Activated gamma-delta T cell treated with anti-CD3 and anti-CD28 coated beads, Interleukin-2, amount 50 U/mL, for 16 hours (primary cell): ENCODE results near the gene LRRC18.

Experiments
- DNase-seq: peaks from one replicate; pipeline ENCODE4 v3.0.0-alpha.2; 2020; ENCODE audit warnings: low read depth

The LRRC18 gene

DNA sequence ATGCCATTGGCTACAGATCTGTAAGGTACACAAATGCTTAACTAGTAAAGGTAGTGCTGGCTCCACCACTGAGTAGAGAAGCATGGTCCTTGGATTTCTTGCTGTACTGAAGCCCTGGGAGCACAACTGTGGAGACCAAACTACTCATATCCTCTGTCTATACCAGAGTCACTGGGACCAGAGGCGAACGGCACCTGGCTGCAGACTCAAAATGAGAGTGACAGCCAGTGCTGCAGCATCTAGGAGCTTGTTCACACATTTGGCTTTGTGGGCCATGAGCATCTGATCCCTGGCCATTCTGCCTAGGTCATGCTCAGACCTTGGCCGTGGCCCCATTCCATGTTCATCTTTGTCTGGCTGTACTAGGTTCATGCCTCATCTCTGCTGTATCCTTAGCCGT lies 31.9 kb downstream of the LRRC18 start:
- no peak for DNase-seq

DNA sequence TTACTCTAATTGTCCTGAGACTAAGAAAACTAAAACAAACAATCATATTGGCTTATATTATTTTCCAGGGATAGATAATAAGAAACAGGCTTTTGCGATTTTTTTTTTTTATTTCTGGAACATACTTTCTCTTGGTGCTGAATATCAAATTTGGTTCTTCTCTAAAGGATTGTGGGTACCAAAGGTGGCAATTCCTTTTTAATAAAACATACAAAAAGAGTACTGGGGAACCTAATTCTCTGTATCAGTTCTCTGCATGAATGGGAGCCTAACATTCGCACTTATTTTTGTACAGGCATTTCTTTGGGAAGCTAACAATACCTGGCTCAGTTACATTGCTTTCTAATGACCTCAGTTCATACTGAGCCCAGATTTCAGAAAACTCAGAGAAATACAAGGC lies 32.8 kb downstream of the LRRC18 start:
- no peak for DNase-seq

DNA sequence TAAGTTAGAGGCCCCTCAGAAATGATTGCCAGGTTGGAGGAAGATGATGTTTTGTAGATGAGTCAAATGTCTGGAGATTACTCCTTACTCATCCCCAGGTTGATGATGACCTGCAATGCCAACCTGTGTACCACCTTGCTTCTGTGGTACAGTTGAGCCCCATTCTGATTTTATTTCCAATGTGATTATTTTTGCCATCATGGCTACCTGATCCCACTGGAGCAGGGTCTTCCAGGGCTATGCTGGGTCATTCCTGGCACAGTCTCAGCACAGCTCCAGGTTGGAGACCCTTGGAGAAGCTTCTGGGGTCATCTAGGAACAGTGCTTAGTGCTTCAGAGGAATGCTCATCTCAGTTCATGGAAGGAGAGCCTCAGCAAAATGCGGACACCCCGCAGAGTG lies 34.3 kb downstream of the LRRC18 start:
- no peak for DNase-seq

DNA sequence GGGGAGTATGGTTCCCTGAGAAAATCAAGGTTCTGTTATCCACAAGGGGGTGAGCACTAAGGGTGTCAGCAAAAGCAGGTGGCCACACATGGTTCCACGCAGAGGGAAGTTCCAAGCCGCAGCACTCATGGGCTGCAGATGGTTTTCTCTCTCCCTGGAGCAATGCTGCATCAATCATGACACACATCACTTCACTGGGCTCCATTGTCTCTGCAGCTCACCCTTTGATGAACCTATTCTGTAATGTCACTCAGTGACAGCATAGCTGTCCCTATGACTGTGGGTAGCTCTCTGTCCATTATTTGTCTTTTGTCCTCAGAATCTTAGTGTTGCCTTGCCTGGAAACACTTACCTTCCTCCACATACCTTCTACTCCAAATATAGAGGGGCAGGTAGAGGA lies 34.8 kb downstream of the LRRC18 start:
- no peak for DNase-seq

DNA sequence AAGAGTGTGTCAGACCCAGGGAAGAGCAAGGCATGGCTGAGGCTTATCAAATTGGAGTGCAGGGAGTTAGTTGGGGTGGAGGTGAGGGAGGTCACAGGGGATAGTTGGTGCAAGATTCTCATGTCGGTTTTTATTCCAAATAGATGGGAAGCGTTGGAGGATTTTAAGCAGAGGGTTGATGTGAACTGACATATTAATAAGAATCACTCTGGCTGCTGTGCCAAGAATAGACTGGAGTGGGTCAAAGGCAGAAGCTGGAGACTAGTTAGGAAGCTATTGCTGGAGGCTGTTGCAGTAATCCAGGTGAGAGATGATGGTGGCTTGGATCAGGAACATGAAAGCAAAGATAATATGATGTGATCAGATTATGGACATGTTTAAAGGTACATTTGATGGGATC lies 36.5 kb downstream of the LRRC18 start:
- DNase-seq: no peak

DNA sequence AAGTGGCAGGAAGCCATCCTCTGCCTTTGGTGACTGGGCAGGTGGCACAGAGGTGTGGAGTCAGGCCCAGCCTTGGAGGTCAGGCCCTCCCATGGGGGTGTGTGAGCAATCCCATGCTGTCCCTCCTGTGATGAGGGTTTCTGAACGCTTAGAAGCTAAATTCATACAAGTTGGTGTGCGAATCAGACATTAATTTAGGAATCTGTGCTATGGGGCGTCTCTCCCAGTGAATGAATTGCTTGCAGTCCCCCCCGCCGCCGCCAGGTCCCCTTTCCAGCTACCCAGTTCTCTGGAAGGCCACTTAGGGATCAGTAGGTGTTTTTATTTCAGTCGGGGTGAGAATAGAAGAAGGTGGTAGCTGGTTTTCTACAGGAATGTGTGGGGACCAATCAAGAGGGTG lies 37.5 kb downstream of the LRRC18 start:
- DNase-seq: no peak

DNA sequence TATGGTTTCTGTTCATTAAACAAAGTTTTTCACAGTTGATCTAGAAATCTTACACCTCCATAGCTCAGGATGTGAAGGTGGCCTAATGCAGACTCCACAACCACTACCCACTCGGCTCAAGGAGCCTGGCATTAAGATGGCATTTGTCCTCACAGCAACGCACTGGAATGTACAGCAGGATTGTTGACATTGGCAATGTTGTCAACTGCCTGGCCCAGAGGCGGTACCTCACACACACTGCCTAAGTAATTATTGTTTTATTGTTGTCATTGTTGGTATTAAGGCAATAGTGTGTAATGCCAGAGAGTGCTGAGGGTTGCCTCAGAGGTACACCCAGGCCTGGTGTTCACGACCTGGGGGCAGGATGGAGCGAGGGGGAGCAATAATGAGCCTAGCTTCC lies 38.3 kb downstream of the LRRC18 start:
- DNase-seq: no peak

DNA sequence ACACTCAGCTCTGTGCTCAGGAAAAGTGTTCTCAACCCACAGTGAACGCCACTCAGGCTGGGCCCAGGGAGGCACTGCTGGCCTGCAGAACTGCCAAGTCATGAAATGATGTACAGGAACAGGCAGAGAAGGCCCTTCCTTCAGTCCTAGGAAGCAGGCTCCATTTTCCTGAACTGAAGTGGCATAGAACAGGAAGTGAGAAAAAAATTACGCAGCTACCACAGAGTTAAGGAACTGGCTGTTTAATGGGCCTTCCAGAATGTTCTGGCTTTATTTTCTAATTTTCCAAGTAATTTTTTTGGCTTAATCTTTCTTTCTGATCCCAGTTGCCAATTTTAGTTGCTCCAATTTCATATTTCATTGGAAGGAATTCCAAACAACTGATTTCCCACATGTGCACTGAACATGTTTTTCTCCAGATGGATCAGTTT lies 39.3 kb downstream of the LRRC18 start:
- no peak for DNase-seq

DNA sequence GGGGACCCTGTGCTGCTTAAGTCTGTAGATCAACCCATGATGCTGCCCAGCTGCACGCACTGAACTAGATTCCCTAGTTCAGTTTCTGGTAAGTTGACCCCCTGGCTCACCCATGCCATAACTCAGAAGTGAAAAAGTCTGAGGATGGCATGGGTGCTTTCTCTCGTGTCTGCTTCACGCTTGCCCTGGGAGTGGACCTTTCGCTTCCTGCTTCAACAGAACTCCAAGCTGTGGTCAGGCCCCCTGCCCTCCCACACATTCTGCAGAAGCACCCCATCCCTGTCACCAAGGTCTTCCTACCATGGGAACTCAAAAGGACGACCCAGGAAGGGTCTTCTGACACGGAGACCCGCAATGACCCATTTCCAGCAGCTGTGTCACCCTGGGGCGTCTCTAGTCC lies 39.9 kb downstream of the LRRC18 start:
- no peak for DNase-seq

DNA sequence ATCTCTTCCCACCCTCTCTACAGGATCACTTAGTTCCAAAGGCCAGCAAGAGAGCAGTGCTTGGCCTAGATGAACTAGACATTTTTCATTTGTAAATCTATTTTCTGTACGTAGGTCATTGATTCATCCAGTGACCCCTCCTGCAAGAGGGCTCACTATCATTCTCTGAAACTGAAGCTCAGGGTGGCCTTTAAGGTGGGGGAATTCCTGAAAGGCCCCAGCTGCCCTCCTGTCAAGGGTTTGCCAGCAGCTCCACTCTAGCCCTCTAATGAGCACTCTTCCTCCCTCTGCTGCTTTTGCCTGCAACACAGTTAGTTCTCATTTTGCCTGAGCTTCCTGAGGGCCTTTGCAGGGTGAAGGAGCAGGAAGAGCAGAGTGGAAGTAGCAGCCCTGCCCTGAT lies 41.2 kb downstream of the LRRC18 start:
- DNase-seq: no peak

DNA sequence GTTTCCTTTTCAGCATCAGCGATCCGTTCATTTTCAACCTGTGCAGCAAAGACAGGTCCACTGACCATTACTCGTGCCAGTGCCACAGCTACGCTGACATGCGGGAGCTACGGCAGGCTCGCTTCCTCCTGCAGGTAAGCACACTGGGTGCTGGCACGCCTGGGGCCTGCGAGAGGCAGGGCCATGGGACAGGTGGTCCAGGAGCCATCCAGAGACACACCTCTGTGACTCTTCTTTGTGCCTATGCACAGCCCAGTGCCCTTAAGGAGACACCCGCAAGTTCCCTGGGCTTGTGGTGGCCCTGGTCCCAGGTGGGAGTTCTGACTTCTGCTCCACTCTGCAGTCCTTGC lies 42.2 kb downstream of the LRRC18 start:
- DNase-seq: no peak

DNA sequence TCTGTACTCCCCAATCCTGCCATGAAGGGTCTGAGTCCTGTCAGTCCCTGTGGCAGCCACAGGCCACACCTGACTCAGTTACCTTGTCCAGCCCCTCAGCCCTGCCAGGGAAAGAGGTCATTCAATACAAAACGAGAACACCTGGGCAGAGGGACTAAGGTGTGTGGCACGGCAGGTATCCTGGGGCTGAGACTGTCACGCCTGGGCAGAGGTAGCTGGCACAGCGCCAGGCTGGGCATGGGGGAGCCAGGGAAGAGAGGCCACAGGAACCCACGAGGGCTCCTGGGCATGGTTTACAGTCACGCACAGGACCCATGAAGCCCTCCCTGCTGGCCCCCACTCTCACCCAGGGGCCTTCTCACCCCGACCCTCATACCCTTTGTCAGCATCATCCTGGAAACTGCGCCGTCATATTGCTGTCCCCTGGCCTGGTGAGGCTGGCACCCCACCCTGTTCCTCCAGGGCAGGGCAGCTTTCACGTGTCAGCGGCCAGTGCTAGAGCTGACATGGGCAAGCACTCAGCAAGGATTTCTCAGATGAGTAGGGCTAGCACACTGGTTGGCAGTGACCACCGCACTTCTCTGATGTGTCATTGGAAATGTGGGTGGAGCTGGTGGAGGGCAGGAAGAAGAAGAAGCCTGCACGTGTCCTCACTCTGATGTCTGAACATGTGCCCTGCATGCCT lies 42.7 kb downstream of the LRRC18 start:
- DNase-seq: no peak

DNA sequence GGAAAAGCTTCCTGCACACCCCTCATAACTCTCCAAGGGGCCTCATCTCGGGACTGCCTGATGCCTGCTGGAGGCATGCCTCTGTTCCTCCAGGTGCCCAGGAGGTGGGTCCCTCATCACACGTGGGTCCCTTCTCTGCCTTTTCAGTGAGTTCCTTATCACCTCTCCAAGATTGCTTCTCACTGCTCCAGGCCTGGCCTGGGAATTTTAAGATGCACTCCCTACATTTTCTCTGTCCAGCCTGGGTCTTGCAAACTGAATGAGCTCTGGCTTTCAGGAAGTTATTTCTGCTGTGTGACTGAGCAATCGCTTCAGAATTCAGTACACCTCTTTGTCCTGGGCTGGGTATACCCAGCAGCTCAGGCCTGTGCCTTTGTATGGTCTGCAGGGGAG lies 43.8 kb downstream of the LRRC18 start:
- DNase-seq: no peak

DNA sequence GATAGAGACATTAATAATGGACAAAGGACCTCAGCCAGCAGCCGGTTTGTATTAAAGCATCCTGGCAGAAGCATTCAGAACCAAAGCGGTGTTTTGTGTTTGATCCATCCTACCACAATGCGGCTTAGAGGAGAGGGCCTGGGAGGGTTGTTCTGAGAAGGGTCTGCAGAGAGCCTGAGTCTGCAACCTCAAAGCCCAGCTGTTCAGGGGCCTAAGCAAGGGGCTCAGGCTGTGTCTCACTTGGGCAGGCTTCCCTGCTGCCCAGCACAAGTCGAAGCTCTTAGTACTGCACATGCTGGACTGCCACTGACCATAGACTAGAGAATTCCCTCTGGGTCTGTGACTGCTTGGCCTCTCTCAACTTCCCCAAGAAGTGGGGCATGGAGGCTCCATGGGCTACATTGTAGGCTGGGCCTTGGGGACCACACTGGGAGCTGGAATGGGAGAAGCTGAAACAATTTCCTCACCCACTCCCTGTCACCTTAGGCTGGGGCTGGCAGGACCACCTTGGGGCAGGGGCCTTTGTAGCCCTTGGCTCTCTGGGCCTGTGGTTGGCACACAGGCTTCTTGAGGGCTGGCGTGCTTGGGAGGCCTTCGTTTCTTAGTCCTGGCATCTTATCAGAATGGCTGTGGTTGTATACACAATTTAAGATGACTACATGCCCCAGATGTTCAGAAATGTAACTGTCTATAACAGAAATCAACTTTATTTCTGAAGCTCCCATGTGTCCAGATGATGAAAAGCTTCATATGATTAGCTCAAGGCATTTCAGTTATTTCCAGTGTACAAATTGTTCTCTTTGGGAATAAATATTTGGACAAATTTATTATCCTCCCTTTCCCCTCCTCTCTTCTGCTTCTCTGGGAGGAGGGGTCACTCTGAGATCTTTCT lies 44.5 kb downstream of the LRRC18 start:
- DNase-seq: no peak

DNA sequence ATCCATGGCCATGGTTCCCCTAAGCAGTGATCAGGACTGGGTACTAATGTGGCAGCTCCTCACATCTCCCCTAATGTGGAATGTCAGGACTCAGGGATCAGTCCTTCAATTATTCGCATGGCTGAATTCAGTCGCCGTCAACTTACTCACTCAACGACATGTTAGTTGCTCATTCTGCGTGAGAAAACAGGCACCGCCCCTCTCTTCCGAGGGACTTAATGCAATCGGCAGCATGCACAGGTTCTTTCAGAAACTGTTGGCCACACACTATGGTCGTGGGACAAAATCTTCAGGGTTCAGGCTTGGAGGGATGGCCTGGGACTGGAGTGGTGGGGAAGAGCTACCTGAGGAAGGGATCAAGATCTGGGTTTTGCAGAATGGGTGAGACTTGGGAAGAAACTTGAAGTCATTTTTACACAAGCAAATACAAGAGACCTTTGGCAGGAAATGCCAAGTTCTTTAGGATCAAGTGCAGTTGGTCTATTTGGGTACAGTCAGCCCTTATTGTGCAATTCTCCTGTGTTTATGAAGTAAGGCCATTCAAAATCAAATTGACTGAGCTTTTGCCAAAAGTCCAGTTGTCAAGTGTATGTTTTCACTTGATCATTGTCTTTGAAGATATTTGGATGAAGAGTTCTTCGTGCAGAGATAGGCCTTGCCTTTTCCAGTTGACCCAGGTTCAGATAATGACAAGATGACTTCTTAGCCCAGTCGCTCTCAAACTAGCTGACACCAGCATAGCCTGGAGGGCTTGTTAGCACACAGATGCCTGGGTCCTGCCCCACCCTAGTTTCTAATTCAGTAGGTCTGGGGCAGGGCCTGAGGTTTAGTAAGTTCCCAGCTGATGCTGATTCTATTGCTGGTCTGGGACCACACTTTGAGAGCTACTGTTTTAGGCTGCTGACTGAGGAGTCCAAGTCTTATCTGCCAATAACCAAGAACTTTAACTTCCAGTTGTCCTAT lies 48.5 kb downstream of the LRRC18 start:
- no peak for DNase-seq

DNA sequence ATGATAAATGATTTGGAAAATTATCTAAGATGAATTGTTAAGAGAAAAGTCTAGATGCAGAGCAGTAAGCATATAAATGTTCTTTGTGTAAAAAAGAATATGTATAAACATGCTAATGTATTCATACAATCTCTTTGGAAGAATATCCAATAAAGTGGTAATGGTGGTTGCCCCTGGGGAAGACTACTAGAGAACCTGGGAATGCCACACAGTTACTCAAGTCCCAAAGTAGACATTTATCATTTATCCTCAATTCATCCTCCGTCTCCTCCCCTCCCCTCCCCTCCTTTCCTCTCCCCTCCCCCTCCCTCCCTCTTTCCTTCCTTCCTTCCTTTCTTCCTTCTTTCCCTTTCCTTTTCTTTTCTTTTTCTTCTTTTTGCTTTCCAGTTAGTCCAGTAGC lies 51.7 kb downstream of the LRRC18 start:
- no peak for DNase-seq

DNA sequence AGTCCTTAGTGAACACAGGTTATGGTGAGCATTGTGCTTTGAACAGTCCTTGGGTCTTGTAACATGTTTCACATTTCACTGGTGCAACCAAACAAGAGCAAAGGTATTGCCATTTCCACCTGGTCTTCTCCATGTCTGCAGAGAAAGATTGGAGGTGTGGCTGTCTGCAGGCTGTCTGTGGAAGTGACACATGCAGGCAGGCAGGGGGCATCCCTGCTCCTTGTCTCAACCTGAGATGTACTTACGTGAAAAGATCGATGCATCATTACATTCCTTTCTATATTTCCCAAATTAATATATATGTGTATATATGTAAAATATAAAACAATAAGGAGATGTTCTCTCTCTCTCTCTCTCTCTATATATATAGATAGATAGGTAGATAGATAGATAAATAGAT lies 54.3 kb downstream of the LRRC18 start:
- no peak for DNase-seq

DNA sequence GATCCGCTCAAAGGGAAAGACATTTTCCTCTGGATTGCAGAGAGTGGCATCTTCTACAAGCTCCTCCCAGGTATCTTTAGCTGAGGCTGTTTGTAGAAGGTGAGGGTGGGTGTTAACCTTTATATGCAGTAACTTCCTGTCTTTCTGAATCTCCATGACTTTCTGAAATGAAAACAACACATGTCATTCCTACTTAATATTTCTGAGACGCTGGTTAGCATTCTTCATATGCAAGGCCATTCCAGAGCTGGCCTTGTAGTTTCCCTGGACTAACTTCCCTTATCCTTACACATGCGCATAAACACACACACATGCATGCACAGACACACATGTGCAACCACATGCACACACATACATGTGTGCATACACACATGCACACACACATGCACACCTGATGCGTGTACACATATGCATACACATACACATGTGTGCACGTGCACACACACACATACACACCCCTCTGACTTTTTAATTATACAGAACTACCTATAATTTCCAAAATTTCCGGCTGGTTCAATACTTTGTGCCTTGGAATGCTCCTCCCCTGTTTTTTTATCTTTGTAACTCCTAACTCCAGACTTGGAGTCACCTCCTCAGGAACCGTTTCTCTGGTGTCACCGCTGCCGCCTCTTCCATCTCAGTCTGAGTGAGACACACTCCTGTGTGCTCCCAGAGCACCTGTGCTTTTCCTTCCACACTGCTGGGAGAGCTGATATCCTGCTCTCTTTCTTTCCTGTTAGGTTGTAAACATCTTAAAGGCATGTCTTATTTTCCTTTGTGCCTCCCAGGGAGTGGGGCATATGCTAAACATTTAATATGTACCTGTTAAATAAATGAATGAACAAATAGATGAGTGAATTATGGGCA lies 55.2 kb downstream of the LRRC18 start:
- no peak for DNase-seq

DNA sequence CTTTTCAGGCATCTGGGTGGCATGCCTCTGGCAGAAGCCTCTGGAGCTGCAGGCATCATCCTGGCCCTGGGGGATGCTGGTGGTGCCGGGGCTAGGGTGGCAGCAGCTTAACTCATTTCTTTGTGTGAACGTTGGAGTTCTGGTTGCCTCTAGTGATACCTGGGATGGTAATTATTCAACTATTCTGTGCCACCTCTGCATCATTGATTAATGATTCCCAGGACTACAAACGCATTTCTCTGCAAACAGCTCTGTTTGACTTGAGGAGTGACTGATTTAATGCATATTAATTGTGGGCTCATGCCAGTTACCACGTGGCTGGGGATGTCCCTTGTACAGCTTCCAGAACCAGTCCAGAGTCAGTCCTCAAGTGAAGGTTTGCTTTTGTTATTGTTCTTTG lies 55.9 kb downstream of the LRRC18 start:
- no peak for DNase-seq

DNA sequence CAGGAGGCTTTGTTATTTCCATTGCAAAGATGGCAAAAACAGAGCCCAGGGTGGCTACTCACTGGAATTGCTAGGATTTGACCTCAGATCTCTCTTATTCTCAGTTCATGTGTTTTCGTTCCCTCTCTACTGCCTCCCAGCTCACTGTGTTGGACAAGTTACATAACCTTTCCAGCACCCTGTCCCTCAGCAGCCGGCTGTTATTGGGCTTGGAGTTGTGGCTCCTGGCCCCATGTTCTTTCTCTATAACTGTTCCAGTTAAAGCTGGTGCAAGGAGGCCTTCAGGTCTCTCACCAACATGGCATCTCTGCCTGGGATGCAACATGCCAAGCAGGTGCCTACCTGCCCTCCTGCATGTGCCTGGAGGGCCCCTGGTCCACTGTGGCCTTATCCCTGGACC lies 56.8 kb downstream of the LRRC18 start:
- DNase-seq: no peak

DNA sequence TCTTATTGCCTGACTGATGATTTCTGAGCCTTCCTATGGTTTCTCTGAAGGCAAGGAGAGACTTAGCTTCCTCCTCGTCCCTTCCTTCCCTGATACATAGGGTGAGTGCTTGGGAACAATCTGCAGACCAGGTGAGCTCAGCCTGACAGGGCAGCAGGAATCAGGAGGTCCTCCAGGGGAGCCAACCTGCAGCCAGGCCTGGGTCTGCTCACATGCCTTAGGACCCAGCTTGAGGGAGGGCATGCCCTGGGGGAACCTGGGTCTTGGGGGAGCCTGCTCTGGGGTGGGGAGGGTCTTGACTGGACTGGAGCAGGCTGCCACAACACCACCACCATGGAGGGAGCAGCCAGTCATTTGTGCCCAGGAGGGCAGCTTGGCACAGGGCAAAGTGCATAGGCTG lies 57.7 kb downstream of the LRRC18 start:
- no peak for DNase-seq
